Neuronal stem cell (in vitro differentiated cells): Measurements from ENCODE around the gene SLC6A6.

Experiments
- DNase-seq: peaks from one replicate; pipeline ENCODE4 v3.0.0-alpha.2; 2013; ENCODE audit warnings: low spot score
- H2AFZ ChIP-seq: one replicate; pipeline ENCODE4 v1.6.1; 2013; ENCODE audit warnings: mild to moderate bottlenecking, low read length, inconsistent platforms
- H2AK5ac ChIP-seq: 2 replicates; pipeline ENCODE4 v1.6.1; 2013; ENCODE audit warnings: low read depth, mild to moderate bottlenecking, inconsistent platforms, low read length, moderate library complexity, mixed read lengths
- H2BK120ac ChIP-seq: 2 replicates; pipeline ENCODE4 v1.6.1; 2013; ENCODE audit warnings: low read depth, mild to moderate bottlenecking, inconsistent platforms, low read length, moderate library complexity, mixed read lengths
- H2BK12ac ChIP-seq: one replicate; pipeline ENCODE4 v1.6.1; 2013; ENCODE audit warnings: low read length, inconsistent platforms
- H2BK15ac ChIP-seq: 2 replicates; pipeline ENCODE4 v1.6.1; 2013; ENCODE audit warnings: mild to moderate bottlenecking, low read length, inconsistent platforms, mixed read lengths
- H2BK5ac ChIP-seq: one replicate; pipeline ENCODE4 v1.6.1; 2013; ENCODE audit warnings: inconsistent platforms, mild to moderate bottlenecking, low read length, moderate library complexity
- H3K14ac ChIP-seq: one replicate; pipeline ENCODE4 v1.6.1; 2013; ENCODE audit warnings: low read length, inconsistent platforms
- H3K18ac ChIP-seq: 2 replicates; pipeline ENCODE4 v1.6.1; 2013; ENCODE audit warnings: low read length, inconsistent platforms
- H3K23ac ChIP-seq: 2 replicates; pipeline ENCODE4 v1.6.1; 2013; ENCODE audit warnings: low read depth, mild to moderate bottlenecking, mixed read lengths, low read length, inconsistent platforms; ENCODE audit not compliant: poor library complexity
- H3K27ac ChIP-seq: replicated peaks from 3 replicates; pipeline ENCODE4 v1.5.1; 2013; ENCODE audit warnings: low read length, inconsistent platforms
- H3K27me3 ChIP-seq, 3 experiments: 2 replicates each; pipeline ENCODE4 v1.6.1; 2013; ENCODE audit warnings: low read length in 3 of 3, mild to moderate bottlenecking in 2 of 3, inconsistent platforms in 1 of 3, low read depth in 1 of 3, mixed read lengths in 1 of 3, moderate library complexity in 1 of 3; ENCODE audit not compliant: control insufficient read depth in 3 of 3, insufficient read depth in 3 of 3
- H3K36me3 ChIP-seq, 2 donors: replicated peaks in 1 of 2; 2 replicates each; pipeline ENCODE4 v1.6.1; 2013; ENCODE audit warnings: low read length in 2 of 2; ENCODE audit not compliant: control insufficient read depth in 2 of 2, insufficient read depth in 2 of 2
- H3K4ac ChIP-seq: 2 replicates; pipeline ENCODE4 v1.6.1; 2013; ENCODE audit warnings: inconsistent platforms, mild to moderate bottlenecking, low read length, moderate library complexity
- H3K4me1 ChIP-seq, 2 donors: 1 replicate in 1 of 2; 2 replicates in 1 of 2; pipeline ENCODE4 v1.6.1; 2013; ENCODE audit warnings: low read length in 2 of 2, low read depth in 1 of 2; ENCODE audit not compliant: control insufficient read depth in 2 of 2, insufficient read depth in 1 of 2
- H3K4me2 ChIP-seq: one replicate; pipeline ENCODE4 v1.6.1; 2013; ENCODE audit warnings: mild to moderate bottlenecking, low read length, inconsistent platforms; ENCODE audit not compliant: insufficient read depth, poor library complexity, severe bottlenecking
- H3K4me3 ChIP-seq, 2 donors: 2 replicates each; pipeline ENCODE4 v1.5.1; 2013; ENCODE audit warnings: low read length in 2 of 2, mild to moderate bottlenecking in 2 of 2, inconsistent platforms in 1 of 2, moderate library complexity in 1 of 2
- H3K79me1 ChIP-seq: one replicate; pipeline ENCODE4 v1.6.1; 2013; ENCODE audit warnings: low read depth, mild to moderate bottlenecking, inconsistent platforms, low read length, moderate library complexity
- H3K9ac ChIP-seq: one replicate; pipeline ENCODE4 v1.6.1; 2013; ENCODE audit warnings: mild to moderate bottlenecking, low read depth, low read length, inconsistent platforms; ENCODE audit not compliant: poor library complexity
- H3K9me3 ChIP-seq, 2 donors: replicated peaks in 1 of 2; 2 replicates each; pipeline versions ENCODE3 to v1.6.1; 2013; ENCODE audit warnings: low read length in 2 of 2, mild to moderate bottlenecking in 2 of 2, inconsistent platforms in 1 of 2, low read depth in 1 of 2, mixed read lengths in 1 of 2, moderate library complexity in 1 of 2; ENCODE audit not compliant: control insufficient read depth in 2 of 2, insufficient read depth in 1 of 2
- H4K8ac ChIP-seq: one replicate; pipeline ENCODE4 v1.6.1; 2013; ENCODE audit warnings: low read depth, mild to moderate bottlenecking, inconsistent platforms, low read length, moderate library complexity
- H4K91ac ChIP-seq: one replicate; pipeline ENCODE4 v1.6.1; 2013; ENCODE audit warnings: low read length, low read depth, mild to moderate bottlenecking, inconsistent platforms; ENCODE audit not compliant: poor library complexity
- WGBS, 2 donors: extraction: QIAGEN DNeasy Blood & Tissue Kit; methylation state at CpG; one replicate each; pipeline ENCODE4 v1.1.7; 2013; ENCODE audit warnings: missing lambda C conversion rate in 2 of 2, mixed read lengths in 1 of 2; ENCODE audit not compliant: insufficient read length in 2 of 2, insufficient replicate concordance in 1 of 2; ENCODE audit errors: extremely low coverage in 2 of 2; 5-methylcytosine and 5-hydroxymethylcytosine counted together

Gene SLC6A6

GRCh38 chr3:14379843-14380242 is 22.6 kb upstream of the SLC6A6 start:
- Histone ChIP-seq H3K18ac (no peak overlapping the region), H3K4ac (no peak overlapping the region), H3K9ac (no peak overlapping the region), H3K27ac (no peak overlapping the region), H3K4me1 (peaks cover 0 to 4% of the 10 kb centered on the region in 2 donors), H3K4me2 (no peak overlapping the region), H2BK12ac (no peak overlapping the region), H3K9me3 (no peaks in the 10 kb centered on the region), H2BK15ac (no peak overlapping the region), H3K36me3 (no peaks in the 10 kb centered on the region), H2BK120ac (no peak overlapping the region), H2AK5ac (no peak overlapping the region), H2BK5ac (no peak overlapping the region), H2AFZ (no peak overlapping the region), H3K4me3 (no peak overlapping the region), H3K23ac (no peak overlapping the region), H4K8ac (no peak overlapping the region), H3K27me3 (peaks cover 0 to 34% (median 0%) of the 10 kb centered on the region in 3 experiments), H3K14ac (no peak overlapping the region), H4K91ac (no peak overlapping the region), H3K79me1 (no peaks in the 10 kb centered on the region)
- WGBS, 2 donors = no CpG with 5 or more reads among the region's 10 CpGs
- no peak for DNase-seq

- Histone ChIP-seq H2AK5ac (no peak overlapping the region), H3K14ac (no peak overlapping the region), H2BK12ac (no peak overlapping the region), H3K9me3 (peaks cover 0 to 4% of the 10 kb centered on the region in 2 donors), H2AFZ (no peak overlapping the region), H3K27ac (no peak overlapping the region), H3K36me3 (no peaks in the 10 kb centered on the region), H3K4me2 (no peak overlapping the region), H4K8ac (no peak overlapping the region), H3K9ac (no peak overlapping the region), H3K79me1 (no peaks in the 10 kb centered on the region), H3K4ac (no peak overlapping the region), H2BK120ac (no peak overlapping the region), H2BK5ac (no peak overlapping the region), H2BK15ac (no peak overlapping the region), H4K91ac (no peak overlapping the region), H3K4me1 (no peaks in the 10 kb centered on the region), H3K23ac (no peak overlapping the region), H3K27me3 (peaks cover 0 to 40% (median 0%) of the 10 kb centered on the region in 3 experiments), H3K4me3 (no peak overlapping the region), H3K18ac (no peak overlapping the region)
- no CpG with 5 or more reads among the region's 9 CpGs for WGBS, 2 donors
- DNase-seq = no peak
Measured at GRCh38 chr3:14386254-14386653, 16.2 kb upstream of the SLC6A6 start.

- H2AK5ac ChIP-seq = no peak overlapping the region
- H4K8ac ChIP-seq = no peak overlapping the region
- H3K4me2 ChIP-seq = no peak overlapping the region
- no peak overlapping the region for H2AFZ ChIP-seq
- no CpG with 5 or more reads among the region's 5 CpGs for WGBS, 2 donors
- H3K4me1 ChIP-seq = peaks cover 5% of the 10 kb centered on the region in 2 donors
- H3K9me3 ChIP-seq = peaks cover 0 to 4% of the 10 kb centered on the region in 2 donors
- H3K9ac ChIP-seq = no peak overlapping the region
- no peak overlapping the region for H3K27ac ChIP-seq
- H3K23ac ChIP-seq = no peak overlapping the region
- no peak overlapping the region for H3K4me3 ChIP-seq
- H3K4ac ChIP-seq = no peak overlapping the region
- H3K14ac ChIP-seq = no peak overlapping the region
- no peaks in the 10 kb centered on the region for H3K79me1 ChIP-seq
- H2BK5ac ChIP-seq = no peak overlapping the region
- H4K91ac ChIP-seq = no peak overlapping the region
- peaks cover 0 to 26% (median 0%) of the 10 kb centered on the region in 3 experiments for H3K27me3 ChIP-seq
- no peak overlapping the region for H2BK15ac ChIP-seq
- H3K18ac ChIP-seq = no peak overlapping the region
- no peak overlapping the region for H2BK120ac ChIP-seq
- no peak for DNase-seq
- no peak overlapping the region for H2BK12ac ChIP-seq
- no peaks in the 10 kb centered on the region for H3K36me3 ChIP-seq
Measured at GRCh38 chr3:14388201-14388600, 14.2 kb upstream of the SLC6A6 start.

- H3K4me3 ChIP-seq = no peak overlapping the region
- no peak overlapping the region for H3K4me2 ChIP-seq
- peaks cover 5 to 8% of the 10 kb centered on the region in 2 donors for H3K4me1 ChIP-seq
- H2BK120ac ChIP-seq = no peak overlapping the region
- no peak overlapping the region for H3K23ac ChIP-seq
- H3K14ac ChIP-seq = no peak overlapping the region
- H3K9me3 ChIP-seq = peaks cover 0 to 4% of the 10 kb centered on the region in 2 donors
- H2AFZ ChIP-seq = no peak overlapping the region
- H2AK5ac ChIP-seq = no peak overlapping the region
- no peak overlapping the region for H4K91ac ChIP-seq
- WGBS, 2 donors = no CpG with 5 or more reads among the region's 6 CpGs
- H3K4ac ChIP-seq = no peak overlapping the region
- H3K27me3 ChIP-seq = peaks cover 0 to 21% (median 0%) of the 10 kb centered on the region in 3 experiments
- no peak overlapping the region for H3K9ac ChIP-seq
- DNase-seq = no peak
- no peaks in the 10 kb centered on the region for H3K79me1 ChIP-seq
- no peak overlapping the region for H2BK15ac ChIP-seq
- H2BK12ac ChIP-seq = no peak overlapping the region
- no peak overlapping the region for H3K27ac ChIP-seq
- H3K18ac ChIP-seq = no peak overlapping the region
- no peak overlapping the region for H2BK5ac ChIP-seq
- H4K8ac ChIP-seq = no peak overlapping the region
- no peaks in the 10 kb centered on the region for H3K36me3 ChIP-seq
Measured at GRCh38 chr3:14389166-14389606, 13.2 kb upstream of the SLC6A6 start.
